Measurements from ENCODE around the gene CDH23. TPM values are rescaled to one million over a fixed set of nuclear protein-coding genes. Genes with fewer than 3 reads are reported as not detected.

CDH23 gene
- total RNA-seq, 6 donors from 2014 or later, result 4.7 to 29.3 (median 10.4) TPM

GRCh38 chr10:71683301-71683700 is 286.6 kb downstream of the CDH23 start:
- DNase-seq (no peak), ATAC-seq (ENCODE audit: low FRiP score in 2 of 2) (no peak)
- Histone ChIP-seq H3K4me3 (no peak overlapping the region), H3K4me1 (peaks cover 3 to 19% (median 10%) of the 10 kb centered on the region in 4 donors), H3K36me3 (no peaks in the 10 kb centered on the region), H3K27ac (peak overlapping the region in 1 of 4 donors; percentile 4), H3K9me3 (no peaks in the 10 kb centered on the region), H3K27me3 (no peaks in the 10 kb centered on the region)
- WGBS, 2 donors, result 68 to 75% methylated on average over 4 to 7 of the region's 7 CpGs
- no peak for TF ChIP-seq CTCF (IDR thresholded peaks at IDR 0.05)
- no peak for TF ChIP-seq EP300 (IDR thresholded peaks at IDR 0.05)
- no peak for TF ChIP-seq POLR2A (IDR thresholded peaks at IDR 0.05)
- TF ChIP-seq POLR2AphosphoS5 (IDR thresholded peaks at IDR 0.05), result no peak

- DNase-seq (no peak), ATAC-seq (ENCODE audit: low FRiP score in 2 of 2) (no peak)
- no peaks in the 10 kb centered on the region for H3K36me3 ChIP-seq
- no peaks in the 10 kb centered on the region for H3K9me3 ChIP-seq
- no peak for TF ChIP-seq POLR2AphosphoS5 (IDR thresholded peaks at IDR 0.05)
- no peak for TF ChIP-seq POLR2A (IDR thresholded peaks at IDR 0.05)
- TF ChIP-seq CTCF (IDR thresholded peaks at IDR 0.05), result no peak
- no peak for TF ChIP-seq EP300 (IDR thresholded peaks at IDR 0.05)
- H3K27me3 ChIP-seq, result no peaks in the 10 kb centered on the region
- peaks cover 0 to 11% (median 5%) of the 10 kb centered on the region in 4 donors for H3K4me1 ChIP-seq
- no peak overlapping the region for H3K27ac ChIP-seq
- WGBS, 2 donors, result 89 to 100% methylated on average over 5 to 7 of the region's 7 CpGs
- H3K4me3 ChIP-seq, result no peak overlapping the region
Observed at GRCh38 chr10:71684356-71685173, 287.8 kb downstream of the CDH23 start.

GRCh38 chr10:71685554-71686232 is 289.0 kb downstream of the CDH23 start:
- 83 to 92% methylated on average over 11 to 13 of the region's 13 CpGs for WGBS, 2 donors
- H3K4me3 ChIP-seq, result no peak overlapping the region
- no peaks in the 10 kb centered on the region for H3K9me3 ChIP-seq
- H3K27ac ChIP-seq, result no peak overlapping the region
- H3K27me3 ChIP-seq, result no peaks in the 10 kb centered on the region
- no peak for DNase-seq
- H3K36me3 ChIP-seq, result no peaks in the 10 kb centered on the region
- ATAC-seq (ENCODE audit: low FRiP score in 2 of 2), result no peak
- peaks cover 0 to 7% (median 1%) of the 10 kb centered on the region in 4 donors for H3K4me1 ChIP-seq
- TF ChIP-seq POLR2A (IDR thresholded peaks at IDR 0.05), result no peak

GRCh38 chr10:71687077-71687476 is 290.4 kb downstream of the CDH23 start:
- Histone ChIP-seq H3K27me3 (no peaks in the 10 kb centered on the region), H3K4me1 (peaks cover 0 to 7% (median 1%) of the 10 kb centered on the region in 4 donors), H3K36me3 (no peaks in the 10 kb centered on the region), H3K9me3 (no peaks in the 10 kb centered on the region), H3K4me3 (no peak overlapping the region), H3K27ac (no peak overlapping the region)
- DNase-seq, result no peak
- WGBS, 2 donors, result 77% methylated on average over 5 of the region's 5 CpGs; no CpG with 5 or more reads in 1 of the 2 donors
- TF ChIP-seq CTCF (IDR thresholded peaks at IDR 0.05) (no peak), POLR2A (IDR thresholded peaks at IDR 0.05) (no peak), EP300 (IDR thresholded peaks at IDR 0.05) (no peak), POLR2AphosphoS5 (IDR thresholded peaks at IDR 0.05) (no peak)
- no peak for ATAC-seq (ENCODE audit: low FRiP score in 2 of 2)

GRCh38 chr10:71687480-71687879 is 290.8 kb downstream of the CDH23 start:
- H3K27ac ChIP-seq, result no peak overlapping the region
- H3K27me3 ChIP-seq, result no peaks in the 10 kb centered on the region
- ATAC-seq (ENCODE audit: low FRiP score in 2 of 2) (no peak), DNase-seq (no peak)
- TF ChIP-seq POLR2AphosphoS5 (IDR thresholded peaks at IDR 0.05) (no peak), POLR2A (IDR thresholded peaks at IDR 0.05) (no peak)
- no peaks in the 10 kb centered on the region for H3K9me3 ChIP-seq
- no peak overlapping the region for H3K4me3 ChIP-seq
- H3K36me3 ChIP-seq, result no peaks in the 10 kb centered on the region
- H3K4me1 ChIP-seq, result peaks cover 0 to 11% (median 3%) of the 10 kb centered on the region in 4 donors
- WGBS, 2 donors, result 85 to 97% methylated on average over 6 to 9 of the region's 9 CpGs

Data from upper lobe of left lung (tissue), 6 donors.